MM.1S (cell line): ENCODE measurements around the gene GTF2IRD1.

Experiments used
- DNase-seq: peaks from one replicate; pipeline ENCODE4 v3.0.0-alpha.2; 2015
- H2AFZ ChIP-seq: fragments of 300-600 bp; sonication (generic); 2 replicates; pipeline ENCODE4 v1.6.0; 2016; ENCODE audit warnings: antibody characterized with exemption, low read length
- H3F3A ChIP-seq: fragments of 300-600 bp; sonication (generic); 2 replicates; pipeline ENCODE4 v1.6.1; 2016; ENCODE audit warnings: mild to moderate bottlenecking, antibody characterized with exemption, low read length, moderate library complexity, mixed read lengths; ENCODE audit not compliant: insufficient read depth
- H3K27ac ChIP-seq: fragments of 300-600 bp; sonication (generic); 2 replicates; pipeline ENCODE4 v1.5.1; 2016; ENCODE audit warnings: mild to moderate bottlenecking, low read length
- H3K27me3 ChIP-seq: fragments of 300-600 bp; sonication (generic); replicated peaks from 2 replicates; pipeline ENCODE4 v1.6.0; 2016; ENCODE audit warnings: low read length; ENCODE audit not compliant: insufficient read depth
- H3K36me3 ChIP-seq: fragments of 300-600 bp; sonication (generic); replicated peaks from 2 replicates; pipeline ENCODE4 v1.6.1; 2016; ENCODE audit warnings: mild to moderate bottlenecking, low read length, mixed read lengths; ENCODE audit not compliant: insufficient read depth
- H3K4me1 ChIP-seq: fragments of 300-600 bp; sonication (generic); 2 replicates; pipeline ENCODE4 v1.6.1; 2016; ENCODE audit warnings: low read length, mixed read lengths
- H3K4me2 ChIP-seq: fragments of 300-600 bp; sonication (generic); 2 replicates; pipeline ENCODE4 v1.6.0; 2016; ENCODE audit warnings: low read depth, low read length
- H3K4me3 ChIP-seq: fragments of 300-600 bp; sonication (generic); 2 replicates; pipeline ENCODE4 v1.5.1; 2016; ENCODE audit warnings: low read length, mixed read lengths
- H3K79me2 ChIP-seq: fragments of 300-600 bp; sonication (generic); 2 replicates; pipeline ENCODE4 v1.6.1; 2016; ENCODE audit warnings: mixed run types, low read length, mixed read lengths
- H3K9ac ChIP-seq: fragments of 300-600 bp; sonication (generic); 2 replicates; pipeline ENCODE4 v1.6.1; 2016; ENCODE audit warnings: low read length, mixed read lengths
- H3K9me2 ChIP-seq: fragments of 300-600 bp; sonication (generic); replicated peaks from 2 replicates; pipeline ENCODE4 v1.6.1; 2016; ENCODE audit warnings: mild to moderate bottlenecking, low read length, mixed read lengths; ENCODE audit not compliant: insufficient read depth
- H3K9me3 ChIP-seq: fragments of 300-600 bp; sonication (generic); replicated peaks from 2 replicates; pipeline ENCODE4 v1.6.1; 2016; ENCODE audit warnings: mild to moderate bottlenecking, low read length, mixed read lengths; ENCODE audit not compliant: insufficient read depth
- H4K20me1 ChIP-seq: fragments of 300-600 bp; sonication (generic); 2 replicates; pipeline ENCODE4 v1.6.1; 2016; ENCODE audit warnings: mild to moderate bottlenecking, low read length, moderate library complexity, mixed read lengths; ENCODE audit not compliant: insufficient read depth
- EZH2 ChIP-seq: fragments of 300-600 bp; sonication (generic); optimal IDR thresholded peaks from 2 replicates; pipeline ENCODE3; 2017; ENCODE audit warnings: low read depth, mild to moderate bottlenecking, antibody characterized with exemption, low read length, mixed read lengths
- EZH2phosphoT487 ChIP-seq: fragments of 300-600 bp; sonication (generic); IDR thresholded peaks from 2 replicates; pipeline ENCODE4 v1.6.1; 2018; ENCODE audit warnings: antibody characterized with exemption, low read length
- TF ChIP-seq, protein P1 (sequence below): fragments of 300-600 bp; sonication (generic); IDR thresholded peaks from 2 replicates; pipeline ENCODE4 v1.5.1; 2016; ENCODE audit warnings: antibody characterized with exemption, low read length, mixed read lengths

Gene GTF2IRD1

DNA sequence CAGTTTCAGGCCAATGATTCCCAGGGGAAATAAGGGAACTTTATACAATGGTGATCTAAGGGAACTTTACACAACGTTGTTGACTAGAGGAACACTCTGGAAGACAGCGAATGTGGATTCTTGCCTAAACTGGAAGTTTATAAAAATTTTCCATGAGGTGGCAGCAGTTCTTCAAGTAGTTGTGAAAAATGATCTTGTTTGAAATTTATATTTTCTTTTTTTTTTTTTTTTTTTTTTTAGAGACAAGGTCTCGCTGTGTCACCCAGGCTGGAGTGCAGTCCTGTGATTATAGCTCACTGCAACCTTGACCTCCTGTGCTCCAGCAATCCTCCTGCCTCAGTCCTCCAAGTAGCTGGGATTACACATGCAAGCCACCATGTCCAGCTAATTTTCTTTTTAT lies 171.7 kb downstream of the GTF2IRD1 start:
- Histone ChIP-seq H3F3A (no peaks in the 10 kb centered on the region), H3K9me3 (no peaks in the 10 kb centered on the region), H3K4me2 (no peak overlapping the region), H3K36me3 (no peaks in the 10 kb centered on the region), H4K20me1 (no peaks in the 10 kb centered on the region), H3K4me1 (no peaks in the 10 kb centered on the region), H3K9ac (no peak overlapping the region), H3K27ac (no peak overlapping the region), H3K27me3 (no peaks in the 10 kb centered on the region), H3K9me2 (no peaks in the 10 kb centered on the region), H3K4me3 (no peak overlapping the region), H3K79me2 (no peaks in the 10 kb centered on the region), H2AFZ (no peak overlapping the region)
- TF ChIP-seq EZH2phosphoT487 (no peak), EZH2 (no peak)
- TF ChIP-seq, protein P1, sequence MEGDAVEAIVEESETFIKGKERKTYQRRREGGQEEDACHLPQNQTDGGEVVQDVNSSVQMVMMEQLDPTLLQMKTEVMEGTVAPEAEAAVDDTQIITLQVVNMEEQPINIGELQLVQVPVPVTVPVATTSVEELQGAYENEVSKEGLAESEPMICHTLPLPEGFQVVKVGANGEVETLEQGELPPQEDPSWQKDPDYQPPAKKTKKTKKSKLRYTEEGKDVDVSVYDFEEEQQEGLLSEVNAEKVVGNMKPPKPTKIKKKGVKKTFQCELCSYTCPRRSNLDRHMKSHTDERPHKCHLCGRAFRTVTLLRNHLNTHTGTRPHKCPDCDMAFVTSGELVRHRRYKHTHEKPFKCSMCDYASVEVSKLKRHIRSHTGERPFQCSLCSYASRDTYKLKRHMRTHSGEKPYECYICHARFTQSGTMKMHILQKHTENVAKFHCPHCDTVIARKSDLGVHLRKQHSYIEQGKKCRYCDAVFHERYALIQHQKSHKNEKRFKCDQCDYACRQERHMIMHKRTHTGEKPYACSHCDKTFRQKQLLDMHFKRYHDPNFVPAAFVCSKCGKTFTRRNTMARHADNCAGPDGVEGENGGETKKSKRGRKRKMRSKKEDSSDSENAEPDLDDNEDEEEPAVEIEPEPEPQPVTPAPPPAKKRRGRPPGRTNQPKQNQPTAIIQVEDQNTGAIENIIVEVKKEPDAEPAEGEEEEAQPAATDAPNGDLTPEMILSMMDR = no peak
- peak; percentile 14 for DNase-seq

DNA sequence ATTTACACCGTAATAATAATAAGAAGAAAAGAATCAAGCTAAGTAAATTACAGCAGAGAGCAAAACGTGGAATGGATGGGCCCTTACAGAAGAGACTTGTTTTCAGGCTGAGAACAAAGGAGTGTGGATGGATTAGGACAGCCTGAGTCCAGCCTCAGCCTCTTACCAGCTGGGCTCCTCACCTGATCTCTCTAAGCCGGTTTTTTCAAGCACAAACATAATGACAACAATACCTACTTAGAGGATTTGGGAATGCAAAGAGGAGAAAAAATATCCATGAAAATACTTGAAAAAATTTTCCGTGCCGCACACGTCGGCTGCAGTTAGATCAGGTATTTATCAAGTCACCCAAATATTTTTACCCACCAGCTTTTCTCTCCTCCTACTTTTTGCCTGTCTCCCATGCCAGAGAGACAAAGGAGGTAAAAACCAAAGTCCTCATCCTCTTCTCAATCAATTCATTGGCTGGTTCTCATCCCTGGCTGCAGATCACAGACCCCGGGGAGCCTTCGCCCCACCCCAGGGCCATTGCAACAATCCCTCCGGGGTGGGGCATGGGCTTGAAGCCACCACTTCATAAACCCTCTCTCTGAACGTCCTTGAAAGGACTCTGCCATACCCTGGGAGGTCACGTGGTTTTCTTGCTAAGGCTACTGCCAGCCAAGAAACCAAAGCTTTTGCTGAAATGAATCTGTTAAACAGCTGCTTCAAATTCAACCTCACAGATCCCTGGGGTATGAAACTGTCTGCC lies 174.1 kb downstream of the GTF2IRD1 start:
- TF ChIP-seq, protein P1 = no peak
- no peak for TF ChIP-seq EZH2
- TF ChIP-seq EZH2phosphoT487 = no peak
- no peaks in the 10 kb centered on the region for H3K79me2 ChIP-seq
- no peak overlapping the region for H3K4me2 ChIP-seq
- H3K9ac ChIP-seq = no peak overlapping the region
- H3K4me3 ChIP-seq = no peak overlapping the region
- 0 out of 2 replicates have a peak overlapping the region, but pooled peaks have one; percentile 35 for H2AFZ ChIP-seq
- no peaks in the 10 kb centered on the region for H3K36me3 ChIP-seq
- no peak for DNase-seq
- H3K9me3 ChIP-seq = no peaks in the 10 kb centered on the region
- no peak overlapping the region for H3K27ac ChIP-seq
- H3K9me2 ChIP-seq = no peaks in the 10 kb centered on the region
- no peaks in the 10 kb centered on the region for H3F3A ChIP-seq
- H3K4me1 ChIP-seq = no peaks in the 10 kb centered on the region
- H4K20me1 ChIP-seq = no peaks in the 10 kb centered on the region
- no peaks in the 10 kb centered on the region for H3K27me3 ChIP-seq

DNA sequence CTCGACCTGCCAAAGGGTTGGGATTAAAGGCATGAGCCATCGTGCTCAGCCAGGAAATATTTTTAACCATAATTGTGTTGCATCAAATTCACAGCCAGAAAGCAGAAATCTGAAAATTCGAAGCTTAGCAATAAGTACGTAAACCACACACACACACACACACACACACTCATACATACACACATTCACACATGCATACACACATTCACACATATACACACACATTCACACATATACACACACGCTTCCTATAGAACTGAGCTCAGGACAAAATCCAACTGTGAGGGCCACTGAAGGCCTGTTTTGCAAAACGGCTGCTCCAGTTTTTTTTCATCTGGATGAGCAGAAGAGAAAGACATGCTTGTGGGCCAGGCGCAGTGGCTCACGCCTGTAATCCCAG lies 178.8 kb downstream of the GTF2IRD1 start:
- H3K36me3 ChIP-seq = no peaks in the 10 kb centered on the region
- no peaks in the 10 kb centered on the region for H3K79me2 ChIP-seq
- no peak for TF ChIP-seq EZH2
- TF ChIP-seq, protein P1 = no peak
- no peak for TF ChIP-seq EZH2phosphoT487
- H3K4me3 ChIP-seq = no peak overlapping the region
- H3F3A ChIP-seq = no peaks in the 10 kb centered on the region
- H3K4me1 ChIP-seq = no peaks in the 10 kb centered on the region
- no peak overlapping the region for H3K9ac ChIP-seq
- H3K9me3 ChIP-seq = no peaks in the 10 kb centered on the region
- no peak overlapping the region for H3K4me2 ChIP-seq
- no peaks in the 10 kb centered on the region for H3K9me2 ChIP-seq
- no peak overlapping the region for H2AFZ ChIP-seq
- no peaks in the 10 kb centered on the region for H3K27me3 ChIP-seq
- no peak for DNase-seq
- no peak overlapping the region for H3K27ac ChIP-seq
- H4K20me1 ChIP-seq = no peaks in the 10 kb centered on the region
